Activated naive CD4-positive, alpha-beta T cell treated with anti-CD3 and anti-CD28 coated beads, Interleukin-2, amount 10 ng/mL, durations not matched to agents 7 days and 5 days (primary cell): ENCODE data around the gene PTX4.
"Not testable (repeated sequence)": the region's sequence is repeated elsewhere in the genome, so short reads cannot be mapped to it uniquely, and the experiment has no call there.

Experiments used
- CTCF ChIA-PET: fragments of 350-600 bp; sonication (Branson Sonifier 250); formaldehyde crosslinking; loops from one replicate; lab custom pipeline; 2021; ENCODE audit warnings: antibody characterized with exemption; lab: Charles Lee
- DNase-seq: peaks from one replicate; pipeline ENCODE4 v3.0.0-alpha.2; 2020
- H3K27ac Mint-ChIP-seq: one replicate; pipeline ENCODE4 v1.8.0; 2021; ENCODE audit warnings: mild to moderate bottlenecking, moderate library complexity, mixed read lengths
- H3K27me3 Mint-ChIP-seq: one replicate; pipeline ENCODE4 v1.8.0; 2021; ENCODE audit warnings: mild to moderate bottlenecking, mixed read lengths
- H3K36me3 Mint-ChIP-seq: one replicate; pipeline ENCODE4 v1.8.0; 2021; ENCODE audit warnings: mixed read lengths
- H3K4me1 Mint-ChIP-seq: one replicate; pipeline ENCODE4 v1.8.0; 2021; ENCODE audit warnings: mixed read lengths
- H3K4me3 Mint-ChIP-seq: one replicate; pipeline ENCODE4 v1.8.0; 2021; ENCODE audit warnings: mild to moderate bottlenecking, moderate library complexity, mixed read lengths
- H3K9me3 Mint-ChIP-seq: one replicate; pipeline ENCODE4 v1.8.0; 2021; ENCODE audit warnings: mixed read lengths

Gene PTX4

GRCh38 chr16:1470481-1471251, 18.1 kb downstream of the PTX4 start:
- Mint-ChIP-seq H3K9me3 (no peaks in the 10 kb centered on the region), H3K36me3 (peaks cover 2% of the 10 kb centered on the region), H3K27ac (peak overlapping the region; percentile 45), H3K4me1 (peaks cover 32% of the 10 kb centered on the region), H3K27me3 (no peaks in the 10 kb centered on the region), H3K4me3 (no peak overlapping the region)
- CTCF ChIA-PET, result no interaction called here
- DNase-seq, result no peak

- no peaks in the 10 kb centered on the region for H3K9me3 Mint-ChIP-seq
- no peak overlapping the region for H3K4me3 Mint-ChIP-seq
- H3K27me3 Mint-ChIP-seq, result no peaks in the 10 kb centered on the region
- peaks cover 28% of the 10 kb centered on the region for H3K4me1 Mint-ChIP-seq
- CTCF ChIA-PET, result no interaction called here
- H3K27ac Mint-ChIP-seq, result no peak overlapping the region
- DNase-seq, result no peak
- no peaks in the 10 kb centered on the region for H3K36me3 Mint-ChIP-seq
Observed at GRCh38 chr16:1469693-1470201, 19.0 kb downstream of the PTX4 start.

- CTCF ChIA-PET, H3K9me3 Mint-ChIP-seq, H3K36me3 Mint-ChIP-seq, H3K27me3 Mint-ChIP-seq, H3K4me3 Mint-ChIP-seq, DNase-seq: not testable (repeated sequence)
- Mint-ChIP-seq H3K4me1 (peaks cover 27% of the 10 kb centered on the region), H3K27ac (peak overlapping the region; percentile 37)
Observed at GRCh38 chr16:1469141-1469540, 19.6 kb downstream of the PTX4 start.

- Mint-ChIP-seq H3K9me3 (no peaks in the 10 kb centered on the region), H3K4me1 (peaks cover 20% of the 10 kb centered on the region), H3K4me3 (no peak overlapping the region), H3K36me3 (no peaks in the 10 kb centered on the region), H3K27me3 (no peaks in the 10 kb centered on the region), H3K27ac (no peak overlapping the region)
- CTCF ChIA-PET, result no interaction called here
- no peak for DNase-seq
Observed at GRCh38 chr16:1468426-1468810, 20.3 kb downstream of the PTX4 start.

- Mint-ChIP-seq H3K27me3 (no peaks in the 10 kb centered on the region), H3K9me3 (no peaks in the 10 kb centered on the region), H3K36me3 (peaks cover 4% of the 10 kb centered on the region), H3K4me1 (peaks cover 11% of the 10 kb centered on the region), H3K4me3 (no peak overlapping the region), H3K27ac (no peak overlapping the region)
- no peak for DNase-seq
- CTCF ChIA-PET, result no interaction called here
Observed at GRCh38 chr16:1466968-1467521, 21.7 kb downstream of the PTX4 start.

GRCh38 chr16:1466054-1466453, 22.7 kb downstream of the PTX4 start:
- Mint-ChIP-seq H3K4me1 (peaks cover 5% of the 10 kb centered on the region), H3K27ac (no peak overlapping the region), H3K36me3 (peaks cover 4% of the 10 kb centered on the region)

GRCh38 chr16:1465567-1465915, 23.2 kb downstream of the PTX4 start:
- Mint-ChIP-seq H3K36me3 (peaks cover 4% of the 10 kb centered on the region), H3K27me3 (no peaks in the 10 kb centered on the region), H3K9me3 (no peaks in the 10 kb centered on the region), H3K4me1 (peaks cover 2% of the 10 kb centered on the region), H3K27ac (no peak overlapping the region), H3K4me3 (no peak overlapping the region)
- CTCF ChIA-PET, result no interaction called here
- no peak for DNase-seq

More at GRCh38 chr16:1466054-1466453, 22.7 kb downstream of the PTX4 start:
- Mint-ChIP-seq H3K4me3 (no peak overlapping the region), H3K9me3 (no peaks in the 10 kb centered on the region), H3K27me3 (no peaks in the 10 kb centered on the region)
- CTCF ChIA-PET, result no interaction called here
- DNase-seq, result no peak

GRCh38 chr16:1464894-1465566, 23.7 kb downstream of the PTX4 start:
- Mint-ChIP-seq H3K4me1 (peaks cover 2% of the 10 kb centered on the region), H3K36me3 (peaks cover 4% of the 10 kb centered on the region), H3K4me3 (no peak overlapping the region), H3K27me3 (no peaks in the 10 kb centered on the region), H3K27ac (no peak overlapping the region), H3K9me3 (no peaks in the 10 kb centered on the region)
- DNase-seq, result no peak
- CTCF ChIA-PET, result no interaction called here

GRCh38 chr16:1464196-1464893, 24.4 kb downstream of the PTX4 start:
- H3K27ac Mint-ChIP-seq, result no peak overlapping the region
- no peaks in the 10 kb centered on the region for H3K4me1 Mint-ChIP-seq
- no peaks in the 10 kb centered on the region for H3K27me3 Mint-ChIP-seq
- H3K36me3 Mint-ChIP-seq, result peaks cover 4% of the 10 kb centered on the region
- no peak for DNase-seq
- H3K4me3 Mint-ChIP-seq, result no peak overlapping the region
- no peaks in the 10 kb centered on the region for H3K9me3 Mint-ChIP-seq
- CTCF ChIA-PET, result no interaction called here

- H3K9me3 Mint-ChIP-seq, result no peaks in the 10 kb centered on the region
- peaks cover 4% of the 10 kb centered on the region for H3K4me1 Mint-ChIP-seq
- no peaks in the 10 kb centered on the region for H3K27me3 Mint-ChIP-seq
- no peak overlapping the region for H3K27ac Mint-ChIP-seq
- peaks cover 4% of the 10 kb centered on the region for H3K36me3 Mint-ChIP-seq
- no peak for DNase-seq
- CTCF ChIA-PET, result no interaction called here
- H3K4me3 Mint-ChIP-seq, result no peak overlapping the region
Observed at GRCh38 chr16:1461146-1461545, 27.6 kb downstream of the PTX4 start.

- no peak for DNase-seq
- H3K27me3 Mint-ChIP-seq, result no peaks in the 10 kb centered on the region
- peaks cover 4% of the 10 kb centered on the region for H3K36me3 Mint-ChIP-seq
- H3K4me3 Mint-ChIP-seq, result no peak overlapping the region
- no peaks in the 10 kb centered on the region for H3K9me3 Mint-ChIP-seq
- CTCF ChIA-PET, result no interaction called here
- no peak overlapping the region for H3K27ac Mint-ChIP-seq
- peaks cover 4% of the 10 kb centered on the region for H3K4me1 Mint-ChIP-seq
Observed at GRCh38 chr16:1460602-1461138, 28.1 kb downstream of the PTX4 start.

GRCh38 chr16:1459967-1460366, 28.8 kb downstream of the PTX4 start:
- Mint-ChIP-seq H3K4me3 (no peak overlapping the region), H3K9me3 (no peaks in the 10 kb centered on the region), H3K27me3 (no peaks in the 10 kb centered on the region), H3K4me1 (peaks cover 4% of the 10 kb centered on the region), H3K36me3 (peaks cover 4% of the 10 kb centered on the region), H3K27ac (no peak overlapping the region)
- CTCF ChIA-PET, result no interaction called here
- DNase-seq, result no peak

GRCh38 chr16:1458977-1459341, 29.8 kb downstream of the PTX4 start:
- CTCF ChIA-PET, result no interaction called here
- H3K36me3 Mint-ChIP-seq, result peaks cover 4% of the 10 kb centered on the region
- no peak overlapping the region for H3K27ac Mint-ChIP-seq
- no peak overlapping the region for H3K4me3 Mint-ChIP-seq
- H3K4me1 Mint-ChIP-seq, result peaks cover 9% of the 10 kb centered on the region
- no peaks in the 10 kb centered on the region for H3K27me3 Mint-ChIP-seq
- H3K9me3 Mint-ChIP-seq, result no peaks in the 10 kb centered on the region
- DNase-seq, result no peak

- Mint-ChIP-seq H3K4me1 (peaks cover 14% of the 10 kb centered on the region), H3K27me3 (no peaks in the 10 kb centered on the region), H3K36me3 (peaks cover 5% of the 10 kb centered on the region), H3K9me3 (no peaks in the 10 kb centered on the region), H3K4me3 (no peak overlapping the region), H3K27ac (no peak overlapping the region)
- no peak for DNase-seq
- CTCF ChIA-PET, result no interaction called here
Observed at GRCh38 chr16:1458336-1458976, 30.3 kb downstream of the PTX4 start.
